ENCODE results near the gene IL1RAPL1. TPM values are rescaled to one million over a fixed set of nuclear protein-coding genes. Genes with fewer than 3 reads are reported as not detected.

Gene IL1RAPL1
- total and polyA plus RNA-seq, 2 experiments from 2014 or later, result 0.18 to 0.49 TPM

DNA sequence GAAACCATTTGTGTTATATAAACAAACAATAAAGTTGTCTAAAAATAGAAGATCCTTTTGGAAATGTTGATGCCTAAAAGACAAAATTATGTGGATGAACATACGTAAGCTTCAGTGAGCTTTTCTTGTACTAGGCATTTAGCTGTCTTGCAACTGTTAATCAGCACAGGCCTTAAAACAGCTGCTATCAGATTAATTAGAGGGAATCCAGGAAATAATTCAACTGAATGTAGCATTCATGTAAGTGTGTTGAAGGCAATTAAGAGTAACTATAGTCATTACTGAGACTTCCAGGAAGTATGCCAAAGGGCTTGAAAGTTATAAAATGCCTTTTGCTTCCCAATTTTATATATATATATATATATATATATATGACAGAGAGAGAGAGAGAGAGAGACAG, 248.7 kb downstream of the IL1RAPL1 start:
- Histone ChIP-seq H3K4me1 (ENCODE audit: insufficient read depth) (no peaks in the 10 kb centered on the region), H3K4me2 (no peak overlapping the region), H4K20me1 (replicated peaks; ENCODE audit: insufficient read depth) (no peaks in the 10 kb centered on the region), H2AFZ (no peak overlapping the region), H3K9me2 (ENCODE audit: insufficient read depth) (no peaks in the 10 kb centered on the region), H3K79me2 (replicated peaks; ENCODE audit: insufficient read depth) (no peaks in the 10 kb centered on the region), H3K27me3 (ENCODE audit: insufficient read depth) (no peaks in the 10 kb centered on the region), H3K36me3 (ENCODE audit: insufficient read depth) (no peaks in the 10 kb centered on the region), H3K4me3 (no peak overlapping the region), H3K27ac (ENCODE audit: low read depth) (no peak overlapping the region), H3F3A (replicated peaks; ENCODE audit: low read depth) (no peaks in the 10 kb centered on the region)
- H3K4me1 Mint-ChIP-seq, result peaks cover 3% of the 10 kb centered on the region; the same call in 2 of the 3 replicates
- ATAC-seq (no peak), DNase-seq (ENCODE audit: low spot score) (no peak)
- no peaks in the 10 kb centered on the region for H3K36me3 Mint-ChIP-seq (ENCODE audit: low read depth)
- H3K27me3 Mint-ChIP-seq (ENCODE audit: insufficient read depth, low read depth, poor library complexity), result no peaks in the 10 kb centered on the region
- no peak for TF ChIP-seq EZH2 (IDR thresholded peaks at IDR 0.05; ENCODE audit: low read depth, unreplicated experiment)
- TF ChIP-seq, protein P1, sequence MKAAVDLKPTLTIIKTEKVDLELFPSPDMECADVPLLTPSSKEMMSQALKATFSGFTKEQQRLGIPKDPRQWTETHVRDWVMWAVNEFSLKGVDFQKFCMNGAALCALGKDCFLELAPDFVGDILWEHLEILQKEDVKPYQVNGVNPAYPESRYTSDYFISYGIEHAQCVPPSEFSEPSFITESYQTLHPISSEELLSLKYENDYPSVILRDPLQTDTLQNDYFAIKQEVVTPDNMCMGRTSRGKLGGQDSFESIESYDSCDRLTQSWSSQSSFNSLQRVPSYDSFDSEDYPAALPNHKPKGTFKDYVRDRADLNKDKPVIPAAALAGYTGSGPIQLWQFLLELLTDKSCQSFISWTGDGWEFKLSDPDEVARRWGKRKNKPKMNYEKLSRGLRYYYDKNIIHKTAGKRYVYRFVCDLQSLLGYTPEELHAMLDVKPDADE (IDR thresholded peaks at IDR 0.05), result no peak
- TF ChIP-seq STAT1 (IDR thresholded peaks at IDR 0.05; ENCODE audit: unreplicated experiment), result no peak
- no peak for TF ChIP-seq CREB1 (CRISPR knock-in tag; IDR thresholded peaks at IDR 0.05; ENCODE audit: low read depth)
- TF ChIP-seq, protein P2, sequence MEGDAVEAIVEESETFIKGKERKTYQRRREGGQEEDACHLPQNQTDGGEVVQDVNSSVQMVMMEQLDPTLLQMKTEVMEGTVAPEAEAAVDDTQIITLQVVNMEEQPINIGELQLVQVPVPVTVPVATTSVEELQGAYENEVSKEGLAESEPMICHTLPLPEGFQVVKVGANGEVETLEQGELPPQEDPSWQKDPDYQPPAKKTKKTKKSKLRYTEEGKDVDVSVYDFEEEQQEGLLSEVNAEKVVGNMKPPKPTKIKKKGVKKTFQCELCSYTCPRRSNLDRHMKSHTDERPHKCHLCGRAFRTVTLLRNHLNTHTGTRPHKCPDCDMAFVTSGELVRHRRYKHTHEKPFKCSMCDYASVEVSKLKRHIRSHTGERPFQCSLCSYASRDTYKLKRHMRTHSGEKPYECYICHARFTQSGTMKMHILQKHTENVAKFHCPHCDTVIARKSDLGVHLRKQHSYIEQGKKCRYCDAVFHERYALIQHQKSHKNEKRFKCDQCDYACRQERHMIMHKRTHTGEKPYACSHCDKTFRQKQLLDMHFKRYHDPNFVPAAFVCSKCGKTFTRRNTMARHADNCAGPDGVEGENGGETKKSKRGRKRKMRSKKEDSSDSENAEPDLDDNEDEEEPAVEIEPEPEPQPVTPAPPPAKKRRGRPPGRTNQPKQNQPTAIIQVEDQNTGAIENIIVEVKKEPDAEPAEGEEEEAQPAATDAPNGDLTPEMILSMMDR (conservative IDR thresholded peaks at IDR 0.05; ENCODE audit: low read depth in 2 of 2), result no peak
- TF ChIP-seq EZH2phosphoT487 (IDR thresholded peaks at IDR 0.05; ENCODE audit: unreplicated experiment), result no peak
- TF ChIP-seq JUNB (IDR thresholded peaks at IDR 0.05; ENCODE audit: unreplicated experiment), result no peak
- no peak for TF ChIP-seq ZNF114 (CRISPR knock-in tag; IDR thresholded peaks at IDR 0.05)
- TF ChIP-seq, protein P3, sequence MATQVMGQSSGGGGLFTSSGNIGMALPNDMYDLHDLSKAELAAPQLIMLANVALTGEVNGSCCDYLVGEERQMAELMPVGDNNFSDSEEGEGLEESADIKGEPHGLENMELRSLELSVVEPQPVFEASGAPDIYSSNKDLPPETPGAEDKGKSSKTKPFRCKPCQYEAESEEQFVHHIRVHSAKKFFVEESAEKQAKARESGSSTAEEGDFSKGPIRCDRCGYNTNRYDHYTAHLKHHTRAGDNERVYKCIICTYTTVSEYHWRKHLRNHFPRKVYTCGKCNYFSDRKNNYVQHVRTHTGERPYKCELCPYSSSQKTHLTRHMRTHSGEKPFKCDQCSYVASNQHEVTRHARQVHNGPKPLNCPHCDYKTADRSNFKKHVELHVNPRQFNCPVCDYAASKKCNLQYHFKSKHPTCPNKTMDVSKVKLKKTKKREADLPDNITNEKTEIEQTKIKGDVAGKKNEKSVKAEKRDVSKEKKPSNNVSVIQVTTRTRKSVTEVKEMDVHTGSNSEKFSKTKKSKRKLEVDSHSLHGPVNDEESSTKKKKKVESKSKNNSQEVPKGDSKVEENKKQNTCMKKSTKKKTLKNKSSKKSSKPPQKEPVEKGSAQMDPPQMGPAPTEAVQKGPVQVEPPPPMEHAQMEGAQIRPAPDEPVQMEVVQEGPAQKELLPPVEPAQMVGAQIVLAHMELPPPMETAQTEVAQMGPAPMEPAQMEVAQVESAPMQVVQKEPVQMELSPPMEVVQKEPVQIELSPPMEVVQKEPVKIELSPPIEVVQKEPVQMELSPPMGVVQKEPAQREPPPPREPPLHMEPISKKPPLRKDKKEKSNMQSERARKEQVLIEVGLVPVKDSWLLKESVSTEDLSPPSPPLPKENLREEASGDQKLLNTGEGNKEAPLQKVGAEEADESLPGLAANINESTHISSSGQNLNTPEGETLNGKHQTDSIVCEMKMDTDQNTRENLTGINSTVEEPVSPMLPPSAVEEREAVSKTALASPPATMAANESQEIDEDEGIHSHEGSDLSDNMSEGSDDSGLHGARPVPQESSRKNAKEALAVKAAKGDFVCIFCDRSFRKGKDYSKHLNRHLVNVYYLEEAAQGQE (IDR thresholded peaks at IDR 0.05; ENCODE audit: unreplicated experiment), result no peak
- TF ChIP-seq ZNF331 (CRISPR knock-in tag; IDR thresholded peaks at IDR 0.05; ENCODE audit: low read depth), result no peak
- no peak for TF ChIP-seq POLR2AphosphoS5 (IDR thresholded peaks at IDR 0.05; ENCODE audit: low read depth)
- no peak for TF ChIP-seq NANOG (IDR thresholded peaks at IDR 0.05; ENCODE audit: borderline replicate concordance)
- TF ChIP-seq, protein P4, sequence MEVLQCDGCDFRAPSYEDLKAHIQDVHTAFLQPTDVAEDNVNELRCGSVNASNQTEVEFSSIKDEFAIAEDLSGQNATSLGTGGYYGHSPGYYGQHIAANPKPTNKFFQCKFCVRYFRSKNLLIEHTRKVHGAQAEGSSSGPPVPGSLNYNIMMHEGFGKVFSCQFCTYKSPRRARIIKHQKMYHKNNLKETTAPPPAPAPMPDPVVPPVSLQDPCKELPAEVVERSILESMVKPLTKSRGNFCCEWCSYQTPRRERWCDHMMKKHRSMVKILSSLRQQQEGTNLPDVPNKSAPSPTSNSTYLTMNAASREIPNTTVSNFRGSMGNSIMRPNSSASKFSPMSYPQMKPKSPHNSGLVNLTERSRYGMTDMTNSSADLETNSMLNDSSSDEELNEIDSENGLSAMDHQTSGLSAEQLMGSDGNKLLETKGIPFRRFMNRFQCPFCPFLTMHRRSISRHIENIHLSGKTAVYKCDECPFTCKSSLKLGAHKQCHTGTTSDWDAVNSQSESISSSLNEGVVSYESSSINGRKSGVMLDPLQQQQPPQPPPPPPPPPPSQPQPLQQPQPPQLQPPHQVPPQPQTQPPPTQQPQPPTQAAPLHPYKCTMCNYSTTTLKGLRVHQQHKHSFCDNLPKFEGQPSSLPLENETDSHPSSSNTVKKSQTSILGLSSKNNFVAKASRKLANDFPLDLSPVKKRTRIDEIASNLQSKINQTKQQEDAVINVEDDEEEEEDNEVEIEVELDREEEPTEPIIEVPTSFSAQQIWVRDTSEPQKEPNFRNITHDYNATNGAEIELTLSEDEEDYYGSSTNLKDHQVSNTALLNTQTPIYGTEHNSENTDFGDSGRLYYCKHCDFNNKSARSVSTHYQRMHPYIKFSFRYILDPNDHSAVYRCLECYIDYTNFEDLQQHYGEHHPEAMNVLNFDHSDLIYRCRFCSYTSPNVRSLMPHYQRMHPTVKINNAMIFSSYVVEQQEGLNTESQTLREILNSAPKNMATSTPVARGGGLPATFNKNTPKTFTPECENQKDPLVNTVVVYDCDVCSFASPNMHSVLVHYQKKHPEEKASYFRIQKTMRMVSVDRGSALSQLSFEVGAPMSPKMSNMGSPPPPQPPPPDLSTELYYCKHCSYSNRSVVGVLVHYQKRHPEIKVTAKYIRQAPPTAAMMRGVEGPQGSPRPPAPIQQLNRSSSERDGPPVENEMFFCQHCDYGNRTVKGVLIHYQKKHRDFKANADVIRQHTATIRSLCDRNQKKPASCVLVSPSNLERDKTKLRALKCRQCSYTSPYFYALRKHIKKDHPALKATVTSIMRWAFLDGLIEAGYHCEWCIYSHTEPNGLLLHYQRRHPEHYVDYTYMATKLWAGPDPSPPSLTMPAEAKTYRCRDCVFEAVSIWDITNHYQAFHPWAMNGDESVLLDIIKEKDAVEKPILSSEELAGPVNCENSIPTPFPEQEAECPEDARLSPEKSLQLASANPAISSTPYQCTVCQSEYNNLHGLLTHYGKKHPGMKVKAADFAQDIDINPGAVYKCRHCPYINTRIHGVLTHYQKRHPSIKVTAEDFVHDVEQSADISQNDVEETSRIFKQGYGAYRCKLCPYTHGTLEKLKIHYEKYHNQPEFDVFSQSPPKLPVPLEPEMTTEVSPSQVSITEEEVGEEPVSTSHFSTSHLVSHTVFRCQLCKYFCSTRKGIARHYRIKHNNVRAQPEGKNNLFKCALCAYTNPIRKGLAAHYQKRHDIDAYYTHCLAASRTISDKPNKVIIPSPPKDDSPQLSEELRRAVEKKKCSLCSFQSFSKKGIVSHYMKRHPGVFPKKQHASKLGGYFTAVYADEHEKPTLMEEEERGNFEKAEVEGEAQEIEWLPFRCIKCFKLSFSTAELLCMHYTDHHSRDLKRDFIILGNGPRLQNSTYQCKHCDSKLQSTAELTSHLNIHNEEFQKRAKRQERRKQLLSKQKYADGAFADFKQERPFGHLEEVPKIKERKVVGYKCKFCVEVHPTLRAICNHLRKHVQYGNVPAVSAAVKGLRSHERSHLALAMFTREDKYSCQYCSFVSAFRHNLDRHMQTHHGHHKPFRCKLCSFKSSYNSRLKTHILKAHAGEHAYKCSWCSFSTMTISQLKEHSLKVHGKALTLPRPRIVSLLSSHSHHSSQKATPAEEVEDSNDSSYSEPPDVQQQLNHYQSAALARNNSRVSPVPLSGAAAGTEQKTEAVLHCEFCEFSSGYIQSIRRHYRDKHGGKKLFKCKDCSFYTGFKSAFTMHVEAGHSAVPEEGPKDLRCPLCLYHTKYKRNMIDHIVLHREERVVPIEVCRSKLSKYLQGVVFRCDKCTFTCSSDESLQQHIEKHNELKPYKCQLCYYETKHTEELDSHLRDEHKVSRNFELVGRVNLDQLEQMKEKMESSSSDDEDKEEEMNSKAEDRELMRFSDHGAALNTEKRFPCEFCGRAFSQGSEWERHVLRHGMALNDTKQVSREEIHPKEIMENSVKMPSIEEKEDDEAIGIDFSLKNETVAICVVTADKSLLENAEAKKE (CRISPR knock-in tag; IDR thresholded peaks at IDR 0.05), result no peak
- H3K9me3 Mint-ChIP-seq, result no peaks in the 10 kb centered on the region
- H3K27ac Mint-ChIP-seq, result no peak overlapping the region
- H3K4me3 Mint-ChIP-seq, result no peak overlapping the region

Measured in GM23338 (cell line).